Esophagus muscularis mucosa (tissue), 4 donors: ENCODE results near the gene RUNX2. TPM values are rescaled to one million over a fixed set of nuclear protein-coding genes. Genes with fewer than 3 reads are reported as not detected.

Experiments used
- DNase-seq: peaks from one replicate; pipeline ENCODE4 v3.0.0-alpha.2; 2017; ENCODE audit errors: extremely low spot score
- H3K27ac ChIP-seq, 4 donors: fragments of 200-600 bp; sonication (generic); replicated peaks in 1 of 4; 1 replicate in 3 of 4; 2 replicates in 1 of 4; pipeline ENCODE4 v1.5.1; 2016 to 2019; ENCODE audit warnings: mild to moderate bottlenecking in 1 of 4
- H3K27me3 ChIP-seq, 4 donors: fragments of 200-600 bp; sonication (generic); one replicate each; pipeline versions ENCODE4 v1.5.1 to v1.6.0; 2016 to 2019
- H3K36me3 ChIP-seq, 4 donors: fragments of 200-600 bp; sonication (generic); one replicate each; pipeline ENCODE4 v1.5.1; 2016 to 2019
- H3K4me1 ChIP-seq, 4 donors: fragments of 200-600 bp; sonication (generic); one replicate each; pipeline ENCODE4 v1.5.1; 2016 to 2019
- H3K4me3 ChIP-seq, 4 donors: fragments of 200-600 bp; sonication (generic); 1 replicate in 2 of 4; 2 replicates in 2 of 4; pipeline ENCODE4 v1.5.1; 2016 to 2019; ENCODE audit warnings: mild to moderate bottlenecking in 4 of 4, moderate library complexity in 1 of 4
- H3K9me3 ChIP-seq, 4 donors: fragments of 200-600 bp; sonication (generic); 1 replicate in 3 of 4; 2 replicates in 1 of 4; pipeline ENCODE4 v1.5.1; 2016 to 2019
- CTCF ChIP-seq, 3 experiments: fragments of 200-600 bp in 2 of 3; fragments of 450-650 bp in 1 of 3; sonication (generic) in 2 of 3; IDR thresholded peaks; one replicate each; pipeline ENCODE4 v1.5.1; 2017 to 2019; ENCODE audit warnings: antibody characterized with exemption in 3 of 3, mild to moderate bottlenecking in 2 of 3, moderate library complexity in 1 of 3
- EP300 ChIP-seq: sonication (generic); formaldehyde crosslinking; IDR thresholded peaks from one replicate; pipeline ENCODE4 v1.6.1; 2017; ENCODE audit warnings: antibody characterized with exemption
- POLR2A ChIP-seq: fragments of 450-650 bp; IDR thresholded peaks from one replicate; pipeline ENCODE4 v1.6.1; 2017; ENCODE audit warnings: antibody characterized with exemption, moderate library complexity, mild to moderate bottlenecking, low read depth
- POLR2AphosphoS5 ChIP-seq, 2 donors: sonication (generic); formaldehyde crosslinking; IDR thresholded peaks; one replicate each; pipeline ENCODE4 v1.6.1; 2017; ENCODE audit warnings: antibody characterized with exemption in 2 of 2
- WGBS: methylation state at CpG from one replicate; pipeline ENCODE4 v1.1.5; 2018; 5-methylcytosine and 5-hydroxymethylcytosine counted together
- intact Hi-C: fragments of 100-400 bp; cut with DNase I; formaldehyde crosslinking; loops from one replicate; pipeline ENCODE4 v1.15.1; 2023
- total RNA-seq, 4 donors: library from RNA; depleted of rRNA; stranded (reverse); fragments of >200 nt; gene quantifications; one replicate each; pipeline versions ENCODE4 v1.1.0 to v1.2.1, GENCODE V29; 2016

Gene RUNX2
- total RNA-seq, 4 donors from 2014 or later = 1.0 to 1.6 (median 1.4) TPM

GRCh38 chr6:45415788-45416518 is 87.8 kb downstream of the RUNX2 start:
- Histone ChIP-seq H3K4me3 (no peak overlapping the region), H3K27ac (no peak overlapping the region), H3K4me1 (peaks cover 10 to 18% (median 16%) of the 10 kb centered on the region in 4 donors), H3K9me3 (no peaks in the 10 kb centered on the region), H3K36me3 (no peaks in the 10 kb centered on the region), H3K27me3 (peaks cover 7 to 71% (median 22%) of the 10 kb centered on the region in 4 donors)
- DNase-seq = no peak
- 75% methylated on average over 3 of the region's 3 CpGs for WGBS
- no peak for TF ChIP-seq POLR2A
- no peak for TF ChIP-seq POLR2AphosphoS5 (IDR thresholded peaks at IDR 0.05)
- no peak for TF ChIP-seq EP300
- TF ChIP-seq CTCF (IDR thresholded peaks at IDR 0.05) = no peak
- intact Hi-C loops = no loop called here

- H3K27ac ChIP-seq = no peak overlapping the region
- H3K27me3 ChIP-seq = peaks cover 7 to 79% (median 29%) of the 10 kb centered on the region in 4 donors
- 78% methylated on average over 2 of the region's 2 CpGs for WGBS
- H3K4me1 ChIP-seq = peaks cover 16 to 26% (median 24%) of the 10 kb centered on the region in 4 donors
- TF ChIP-seq POLR2AphosphoS5 (IDR thresholded peaks at IDR 0.05) = no peak
- no peak for TF ChIP-seq CTCF (IDR thresholded peaks at IDR 0.05)
- TF ChIP-seq POLR2A = no peak
- TF ChIP-seq EP300 = no peak
- no peak for DNase-seq
- no peaks in the 10 kb centered on the region for H3K9me3 ChIP-seq
- intact Hi-C loops = no loop called here
- H3K36me3 ChIP-seq = no peaks in the 10 kb centered on the region
- no peak overlapping the region for H3K4me3 ChIP-seq
These were observed 88.6 kb downstream of the RUNX2 start for GRCh38 chr6:45416700-45417099.

GRCh38 chr6:45417436-45417835 is 89.3 kb downstream of the RUNX2 start:
- Histone ChIP-seq H3K27ac (no peak overlapping the region), H3K27me3 (peaks cover 7 to 86% (median 32%) of the 10 kb centered on the region in 4 donors), H3K9me3 (no peaks in the 10 kb centered on the region), H3K36me3 (no peaks in the 10 kb centered on the region), H3K4me3 (no peak overlapping the region), H3K4me1 (peaks cover 16 to 32% (median 30%) of the 10 kb centered on the region in 4 donors)
- DNase-seq = no peak
- TF ChIP-seq POLR2A (no peak), POLR2AphosphoS5 (IDR thresholded peaks at IDR 0.05) (no peak), EP300 (no peak)
- intact Hi-C loops = no loop called here
- 89% methylated on average over 2 of the region's 2 CpGs for WGBS

GRCh38 chr6:45419571-45420082 is 91.5 kb downstream of the RUNX2 start:
- Histone ChIP-seq H3K36me3 (no peaks in the 10 kb centered on the region), H3K27ac (no peak overlapping the region), H3K4me3 (peak overlapping the region; percentile 58 to 73 (median 60)), H3K4me1 (peaks cover 29 to 48% (median 46%) of the 10 kb centered on the region in 4 donors), H3K9me3 (no peaks in the 10 kb centered on the region), H3K27me3 (peaks cover 7 to 99% (median 45%) of the 10 kb centered on the region in 4 donors)
- TF ChIP-seq POLR2A (no peak), CTCF (IDR thresholded peaks at IDR 0.05) (peak in 1 of 3 experiments; percentile 13)
- DNase-seq = no peak
- 12% methylated on average over 28 of the region's 38 CpGs for WGBS
- intact Hi-C loops = no loop called here

- no peak overlapping the region for H3K27ac ChIP-seq
- 13% methylated on average over 31 of the region's 40 CpGs for WGBS
- no peaks in the 10 kb centered on the region for H3K9me3 ChIP-seq
- no peak for TF ChIP-seq CTCF (IDR thresholded peaks at IDR 0.05)
- no peak for TF ChIP-seq POLR2A
- TF ChIP-seq POLR2AphosphoS5 (IDR thresholded peaks at IDR 0.05) = peak in 1 of 2 donors; percentile 9
- TF ChIP-seq EP300 = no peak
- intact Hi-C loops = no loop called here
- peak overlapping the region; percentile 58 to 73 (median 60) for H3K4me3 ChIP-seq
- peaks cover 29 to 48% (median 46%) of the 10 kb centered on the region in 4 donors for H3K4me1 ChIP-seq
- no peaks in the 10 kb centered on the region for H3K36me3 ChIP-seq
- DNase-seq = no peak
- peaks cover 7 to 99% (median 46%) of the 10 kb centered on the region in 4 donors for H3K27me3 ChIP-seq
These were observed 92.2 kb downstream of the RUNX2 start for GRCh38 chr6:45420083-45420908.
